Tibial nerve (tissue), 4 donors: ENCODE measurements around the gene FAM174A.

Experiments used
- EP300 ChIP-seq, 2 donors: sonication (generic); formaldehyde crosslinking; IDR thresholded peaks; one replicate each; pipeline ENCODE4 v1.6.1; 2017; ENCODE audit warnings: antibody characterized with exemption in 2 of 2, mild to moderate bottlenecking in 1 of 2
- POLR2A ChIP-seq, 2 donors: fragments of 450-650 bp; IDR thresholded peaks; one replicate each; pipeline ENCODE4 v1.6.1; 2017; ENCODE audit warnings: antibody characterized with exemption in 2 of 2, mild to moderate bottlenecking in 2 of 2, moderate library complexity in 2 of 2
- TF ChIP-seq, protein P1 (sequence below), 5 experiments: fragments of 200-600 bp in 3 of 5; fragments of 450-650 bp in 2 of 5; sonication (generic) in 3 of 5; IDR thresholded peaks; one replicate each; pipeline ENCODE4 v1.5.1; 2016 to 2019; ENCODE audit warnings: antibody characterized with exemption in 5 of 5, mild to moderate bottlenecking in 3 of 5, moderate library complexity in 2 of 5

DNA sequence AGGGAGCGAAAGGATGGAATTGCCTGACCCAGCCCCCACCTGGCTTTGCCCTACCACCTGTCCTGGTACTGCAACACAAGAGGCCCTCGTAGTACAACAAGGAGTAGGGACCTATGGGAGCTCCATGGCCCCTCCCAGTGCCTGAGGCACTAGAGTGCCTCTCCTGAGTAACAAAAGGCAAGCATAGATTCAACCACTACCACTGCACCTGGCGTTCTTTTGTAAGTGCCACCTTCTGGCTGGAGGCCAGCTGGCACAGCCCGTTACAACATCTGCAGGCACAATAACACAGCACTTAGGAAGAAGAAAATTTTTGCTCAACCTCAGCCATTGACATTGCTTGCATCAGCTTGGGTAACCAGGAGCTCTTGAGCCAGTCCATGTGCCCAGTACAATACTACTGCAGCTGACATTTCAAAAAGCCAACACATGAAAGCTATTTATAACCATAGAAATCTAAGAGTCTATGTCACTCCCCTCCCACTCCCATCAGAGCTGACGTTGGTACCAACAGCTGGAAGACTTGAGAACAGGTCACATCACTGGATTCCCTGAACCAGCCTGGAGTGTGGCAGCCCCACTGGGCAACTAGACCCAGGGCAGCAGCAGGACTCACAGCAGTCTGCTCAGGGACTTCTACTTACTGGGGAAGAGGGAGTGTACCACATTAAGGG is 17.7 kb upstream of the FAM174A start:
- no peak for TF ChIP-seq EP300 (IDR thresholded peaks at IDR 0.05)
- TF ChIP-seq POLR2A (IDR thresholded peaks at IDR 0.05) = no peak
- TF ChIP-seq, protein P1, sequence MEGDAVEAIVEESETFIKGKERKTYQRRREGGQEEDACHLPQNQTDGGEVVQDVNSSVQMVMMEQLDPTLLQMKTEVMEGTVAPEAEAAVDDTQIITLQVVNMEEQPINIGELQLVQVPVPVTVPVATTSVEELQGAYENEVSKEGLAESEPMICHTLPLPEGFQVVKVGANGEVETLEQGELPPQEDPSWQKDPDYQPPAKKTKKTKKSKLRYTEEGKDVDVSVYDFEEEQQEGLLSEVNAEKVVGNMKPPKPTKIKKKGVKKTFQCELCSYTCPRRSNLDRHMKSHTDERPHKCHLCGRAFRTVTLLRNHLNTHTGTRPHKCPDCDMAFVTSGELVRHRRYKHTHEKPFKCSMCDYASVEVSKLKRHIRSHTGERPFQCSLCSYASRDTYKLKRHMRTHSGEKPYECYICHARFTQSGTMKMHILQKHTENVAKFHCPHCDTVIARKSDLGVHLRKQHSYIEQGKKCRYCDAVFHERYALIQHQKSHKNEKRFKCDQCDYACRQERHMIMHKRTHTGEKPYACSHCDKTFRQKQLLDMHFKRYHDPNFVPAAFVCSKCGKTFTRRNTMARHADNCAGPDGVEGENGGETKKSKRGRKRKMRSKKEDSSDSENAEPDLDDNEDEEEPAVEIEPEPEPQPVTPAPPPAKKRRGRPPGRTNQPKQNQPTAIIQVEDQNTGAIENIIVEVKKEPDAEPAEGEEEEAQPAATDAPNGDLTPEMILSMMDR (IDR thresholded peaks at IDR 0.05) = no peak
